ENCODE data around the gene GBP3.
"Not testable (repeated sequence)": the region's sequence is repeated elsewhere in the genome, so short reads cannot be mapped to it uniquely, and the experiment has no call there.

The GBP3 gene

DNA sequence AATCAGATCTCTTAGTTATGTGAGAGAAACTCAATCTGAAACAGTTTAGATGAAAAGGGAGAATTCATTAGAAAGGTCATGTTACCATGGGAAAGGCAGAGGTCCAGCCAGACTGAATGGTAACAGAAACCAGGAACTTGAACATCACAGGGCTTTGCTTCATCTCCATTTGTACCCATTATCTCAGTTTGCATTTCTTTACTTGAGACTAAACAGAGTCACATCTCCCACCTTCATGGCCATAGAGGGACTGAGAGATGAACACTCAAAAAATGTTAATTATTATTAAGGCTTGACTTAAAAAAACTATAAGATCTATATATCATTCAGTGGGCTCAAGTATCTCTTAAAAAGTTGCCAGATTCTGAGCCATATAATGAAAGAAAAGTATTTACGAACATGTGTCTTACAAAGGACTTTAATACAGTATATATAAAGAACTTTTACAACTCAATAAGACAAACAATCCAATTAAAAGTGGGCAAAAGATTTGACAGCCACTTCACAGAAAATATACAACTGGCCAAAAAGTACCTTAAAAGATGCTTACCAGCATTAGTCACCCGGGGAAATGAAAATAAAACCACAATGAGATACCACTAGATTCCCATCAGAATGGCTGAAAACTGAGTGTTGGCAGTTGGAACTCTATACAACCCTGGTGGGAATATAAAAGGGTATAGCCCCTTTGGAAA is 43.5 kb downstream of the GBP3 start:
- no peak for DNase-seq (ENCODE audit: low read depth in 2 of 2)

DNA sequence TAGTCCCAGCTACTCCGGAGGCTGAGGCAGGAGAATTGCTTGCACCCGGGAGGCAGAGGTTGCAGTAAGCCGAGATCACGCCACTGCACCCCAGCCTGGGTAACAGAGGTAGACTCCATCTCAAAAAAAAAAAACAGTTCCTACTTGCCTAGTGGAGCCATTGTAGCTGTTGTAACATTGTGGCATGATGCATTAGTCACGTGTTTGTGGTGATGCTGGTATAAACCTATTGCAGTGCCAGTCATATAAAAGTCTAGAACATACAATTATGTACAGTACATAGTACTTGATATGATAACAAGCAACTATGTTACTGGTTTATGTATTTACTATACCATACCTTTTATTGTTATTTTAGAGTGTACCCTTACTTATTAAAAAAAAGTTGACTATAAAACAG is 46.4 kb downstream of the GBP3 start:
- DNase-seq (ENCODE audit: low read depth in 2 of 2), result no peak

DNA sequence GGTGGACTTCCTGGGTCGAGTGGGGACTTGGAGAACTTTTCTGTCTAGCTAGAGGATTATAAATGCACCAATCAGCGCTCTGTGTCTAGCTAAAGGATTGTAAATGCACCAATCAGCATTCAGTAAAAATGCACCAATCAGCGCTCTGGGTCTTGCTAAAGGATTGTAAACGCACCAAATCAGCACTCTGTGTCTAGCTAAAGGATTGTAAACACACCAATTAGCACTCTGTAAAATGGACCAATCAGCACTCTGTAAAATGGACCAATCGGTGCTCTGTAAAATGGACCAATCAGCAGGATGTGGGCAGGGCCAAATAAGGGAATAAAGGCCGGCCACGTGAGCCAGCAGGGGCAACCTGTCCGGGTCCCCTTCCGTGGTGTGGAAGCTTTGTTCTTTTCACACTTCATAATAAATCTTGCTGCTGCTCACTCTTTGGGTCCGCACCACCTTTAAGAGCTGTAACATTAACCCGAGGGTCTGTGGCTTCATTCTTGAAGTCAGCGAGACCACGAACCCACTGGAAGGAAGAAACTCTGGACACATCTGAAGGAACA is 48.0 kb downstream of the GBP3 start:
- not testable (repeated sequence) for DNase-seq (ENCODE audit: low read depth in 2 of 2)

DNA sequence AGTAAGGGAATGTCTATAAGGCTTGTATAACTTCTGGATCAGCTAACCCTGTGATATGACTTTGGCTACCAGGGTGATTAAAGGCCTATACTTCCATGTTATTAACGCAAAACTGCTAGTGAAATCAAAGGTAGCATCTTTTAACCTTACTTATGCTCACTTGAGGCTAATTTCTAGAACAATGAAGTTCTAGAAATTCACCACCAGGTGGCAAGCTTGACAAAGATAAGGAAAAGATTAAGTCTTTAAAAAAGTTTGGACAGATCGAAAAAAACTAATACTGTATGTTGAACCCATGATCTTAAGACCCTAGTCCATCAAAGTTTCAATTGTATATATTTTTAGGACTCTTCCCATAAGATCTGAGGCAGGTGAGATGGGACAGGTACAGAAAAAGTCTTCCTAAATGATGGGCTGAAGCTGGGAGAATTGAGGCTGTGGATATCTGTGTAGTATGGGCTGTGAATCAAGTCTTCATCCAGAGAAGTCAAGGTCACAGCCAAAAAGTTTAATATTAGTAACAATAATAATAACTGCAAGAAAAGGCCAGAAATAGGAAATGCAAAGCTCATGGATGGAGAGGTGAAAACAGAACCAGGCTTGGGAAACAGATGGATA is 49.0 kb downstream of the GBP3 start:
- DNase-seq (ENCODE audit: low read depth in 2 of 2), result no peak

DNA sequence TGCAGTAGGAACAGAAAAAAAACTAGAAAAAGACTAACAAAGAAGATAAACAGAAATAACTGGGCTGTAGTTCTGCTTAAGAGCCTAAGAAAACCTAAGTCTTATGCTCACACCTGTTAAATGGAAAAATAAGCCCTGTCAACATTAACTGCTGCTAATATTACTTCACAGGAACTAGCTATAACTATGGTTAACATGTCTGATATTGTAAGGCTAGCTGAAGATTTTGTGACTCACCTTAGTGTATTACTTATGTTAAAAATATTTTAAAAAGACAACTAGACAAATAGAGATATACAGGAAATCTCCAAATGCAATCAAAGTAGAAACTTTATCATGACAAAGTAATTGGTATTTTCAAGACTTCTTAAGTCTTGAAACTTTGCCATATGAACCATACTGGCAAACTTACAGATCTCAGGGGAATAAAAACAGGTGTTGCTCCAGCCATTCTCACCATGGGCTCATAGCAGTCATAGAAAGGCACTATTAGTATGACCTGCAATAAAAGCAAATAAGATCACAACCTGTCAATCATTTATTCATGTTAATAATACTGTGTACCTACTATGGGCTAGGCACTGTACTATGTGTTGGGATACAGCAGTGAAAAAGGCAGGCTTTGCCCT is 60.9 kb downstream of the GBP3 start:
- DNase-seq (ENCODE audit: low read depth in 2 of 2), result no peak

DNA sequence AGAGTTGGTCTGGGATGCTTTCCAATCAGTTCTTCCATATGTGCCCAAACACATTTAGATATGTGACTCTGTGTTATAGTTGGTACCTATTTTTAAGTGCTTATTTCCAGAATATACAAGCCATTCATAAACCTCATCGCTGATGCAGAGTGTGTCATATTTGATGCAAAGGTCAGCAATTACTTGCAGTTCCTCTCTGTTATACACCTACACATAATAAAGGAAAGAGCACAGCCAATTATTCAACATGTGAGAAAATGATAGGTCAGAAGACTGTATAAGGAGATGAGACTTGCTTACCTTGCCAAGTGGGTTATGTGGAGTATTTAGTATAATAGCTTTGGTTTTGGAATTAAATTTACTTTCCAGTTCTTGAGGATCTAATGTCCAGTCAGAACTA is 61.6 kb downstream of the GBP3 start:
- DNase-seq (ENCODE audit: low read depth in 2 of 2), result no peak

All from stimulated activated CD8-positive, alpha-beta memory T cell treated with anti-CD3 and anti-CD28 coated beads, Interleukin-7, amount 100 ng/mL, for 1 hour (primary cell).